K562 (cell line): ENCODE results near the gene SPATA25.

ENCODE experiments used
- CEBPB ChIP-seq: fragments of 450-650 bp; IDR thresholded peaks from 2 replicates; pipeline ENCODE4 v1.6.1; 2016; ENCODE audit warnings: missing genetic modification characterization, missing compliant biosample characterization
- CTBP1 ChIP-seq: fragments of 450-650 bp; IDR thresholded peaks from 2 replicates; pipeline ENCODE4 v1.6.1; 2016; ENCODE audit warnings: borderline replicate concordance
- CTCF ChIP-seq, 3 experiments: IDR thresholded peaks in 2 of 3; conservative IDR thresholded peaks in 1 of 3; 2 replicates each; pipeline ENCODE4 v1.5.1; 2011 to 2012; ENCODE audit warnings: low read length in 3 of 3, mild to moderate bottlenecking in 3 of 3, control low read depth in 2 of 3, improper control_type of control experiment in 1 of 3, inconsistent platforms in 1 of 3, low read depth in 1 of 3, mixed read lengths in 1 of 3, moderate library complexity in 1 of 3; ENCODE audit not compliant: insufficient read depth in 2 of 3
- IRF1 ChIP-seq: sonication (generic); formaldehyde crosslinking; IDR thresholded peaks from 2 replicates; pipeline ENCODE4 v1.8.0; 2022; ENCODE audit warnings: missing genetic modification reagents, mild to moderate bottlenecking, borderline replicate concordance
- NR2C2 ChIP-seq, 2 experiments: fragments of 200-800 bp in 1 of 2; sonication (Bioruptor generic) in 1 of 2; sonication (generic) in 1 of 2; formaldehyde crosslinking in 1 of 2; IDR thresholded peaks; 2 replicates each; pipeline versions ENCODE4 v1.6.1 to v1.8.0; 2016 to 2022; ENCODE audit warnings: mild to moderate bottlenecking in 1 of 2, missing compliant biosample characterization in 1 of 2, missing genetic modification characterization in 1 of 2, missing genetic modification reagents in 1 of 2
- REST ChIP-seq, 2 experiments: fragments of 450-650 bp; formaldehyde crosslinking in 1 of 2; IDR thresholded peaks; 2 replicates each; pipeline versions ENCODE4 v1.4.0 to v1.6.1; 2014 to 2020; ENCODE audit warnings: mild to moderate bottlenecking in 2 of 2, borderline replicate concordance in 1 of 2, low read depth in 1 of 2
- ZBTB17 ChIP-seq: fragments of 450-650 bp; formaldehyde crosslinking; IDR thresholded peaks from 2 replicates; pipeline ENCODE4 v1.4.0; 2020; ENCODE audit warnings: mild to moderate bottlenecking
- ZKSCAN1 ChIP-seq: fragments of 150-350 bp; IDR thresholded peaks from 2 replicates; pipeline ENCODE4 v1.6.1; 2016; ENCODE audit warnings: low read depth, low read length
- ZNF707 ChIP-seq: fragments of 250-450 bp; sonication (Bioruptor Pico); conservative IDR thresholded peaks from 2 replicates; pipeline ENCODE4 v1.8.0; 2022; ENCODE audit warnings: inconsistent platforms, mild to moderate bottlenecking, moderate library complexity

- TF ChIP-seq CEBPB (tag) = no peak
- no peak for TF ChIP-seq IRF1 (CRISPR knock-in tag)
- TF ChIP-seq ZNF707 (CRISPR knock-in tag) = no peak
- no peak for TF ChIP-seq REST (IDR thresholded peaks at IDR 0.05; ENCODE audit: borderline replicate concordance)
- no peak for TF ChIP-seq REST (CRISPR knock-in tag; IDR thresholded peaks at IDR 0.05; ENCODE audit: low read depth)
- no peak for TF ChIP-seq NR2C2 (CRISPR knock-in tag; IDR thresholded peaks at IDR 0.05)
- TF ChIP-seq NR2C2 (tag; IDR thresholded peaks at IDR 0.05) = no peak
- no peak for TF ChIP-seq CTBP1
- no peak for TF ChIP-seq CTCF (IDR thresholded peaks at IDR 0.05 in 2 of 3, conservative IDR thresholded peaks at IDR 0.05 in 1 of 3; ENCODE audit: insufficient read depth in 2 of 3, low read depth in 1 of 3, low read length in 3 of 3)
- TF ChIP-seq ZBTB17 (CRISPR knock-in tag) = no peak
- no peak for TF ChIP-seq ZKSCAN1
These were observed 30.8 kb upstream of the SPATA25 start for GRCh38 chr20:45918182-45918737.
